Glomerular visceral epithelial cell (primary cell): ENCODE data around the gene SAMMSON.

Experiments
- DNase-seq: peaks from one replicate; pipeline ENCODE4 v3.0.0-alpha.2; 2016; ENCODE audit errors: extremely low spot score

Gene SAMMSON

GRCh38 chr3:70090322-70090913 is 90.9 kb downstream of the SAMMSON start:
- no peak for DNase-seq

- DNase-seq = no peak
These were observed 94.7 kb downstream of the SAMMSON start for GRCh38 chr3:70094197-70094596.

- DNase-seq = no peak
These were observed 95.7 kb downstream of the SAMMSON start for GRCh38 chr3:70095260-70095659.

DNA sequence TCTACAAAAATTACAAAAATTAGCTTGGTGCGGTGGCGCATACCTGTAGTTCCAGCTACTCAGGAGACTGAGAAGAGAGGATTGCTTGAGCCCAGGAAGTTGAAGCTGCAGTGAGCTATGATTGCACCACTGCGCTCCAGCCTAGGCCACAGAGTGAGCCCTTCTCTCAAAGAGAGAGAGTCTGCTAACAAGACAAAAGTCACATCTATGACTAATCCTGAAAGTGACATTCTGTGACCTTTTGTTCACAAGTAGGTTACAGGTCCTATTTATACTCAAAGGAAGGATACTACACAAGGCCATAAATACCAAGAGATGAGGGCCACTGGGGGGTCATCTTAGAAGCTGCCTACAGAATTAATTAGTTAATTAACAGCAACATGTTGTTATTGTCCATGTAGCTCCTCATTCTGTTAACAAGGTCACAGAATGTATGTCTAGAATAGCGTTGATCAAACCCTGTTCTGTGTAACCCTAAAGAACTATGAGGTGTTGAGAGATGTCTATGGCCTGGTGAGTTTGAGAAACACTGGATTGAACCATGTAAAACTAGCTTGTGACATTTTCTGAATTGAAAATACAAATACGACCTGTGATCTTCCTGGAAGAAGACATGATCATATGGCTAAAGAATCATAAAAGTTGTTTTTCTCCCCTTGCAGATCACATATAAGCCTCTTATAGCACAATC is 97.0 kb downstream of the SAMMSON start:
- DNase-seq = no peak

GRCh38 chr3:70097084-70097483 is 97.6 kb downstream of the SAMMSON start:
- no peak for DNase-seq

- peak; percentile 2 for DNase-seq
These were observed 108.5 kb downstream of the SAMMSON start for GRCh38 chr3:70108072-70108471.

- no peak for DNase-seq
These were observed 109.0 kb downstream of the SAMMSON start for GRCh38 chr3:70108546-70108945.

DNA sequence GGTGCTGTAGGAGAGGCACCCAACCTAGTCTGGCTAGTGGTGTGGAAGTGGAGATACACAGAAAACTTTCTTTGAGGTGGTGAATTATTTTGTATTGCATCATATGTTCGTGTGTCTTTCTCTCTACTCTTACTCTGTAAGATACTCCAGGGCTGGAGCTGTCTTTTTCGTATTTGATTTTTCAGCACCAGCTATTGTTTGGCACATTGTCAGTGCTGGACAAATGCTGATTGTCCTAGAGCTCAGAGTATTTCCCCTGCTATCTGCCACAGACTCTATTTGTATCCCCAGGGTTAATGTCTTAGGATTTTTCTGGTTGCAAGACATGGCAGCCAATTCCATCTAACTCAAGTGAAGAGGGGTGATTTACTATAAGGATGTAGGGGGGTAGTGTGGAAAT is 110.5 kb downstream of the SAMMSON start:
- DNase-seq = no peak

DNA sequence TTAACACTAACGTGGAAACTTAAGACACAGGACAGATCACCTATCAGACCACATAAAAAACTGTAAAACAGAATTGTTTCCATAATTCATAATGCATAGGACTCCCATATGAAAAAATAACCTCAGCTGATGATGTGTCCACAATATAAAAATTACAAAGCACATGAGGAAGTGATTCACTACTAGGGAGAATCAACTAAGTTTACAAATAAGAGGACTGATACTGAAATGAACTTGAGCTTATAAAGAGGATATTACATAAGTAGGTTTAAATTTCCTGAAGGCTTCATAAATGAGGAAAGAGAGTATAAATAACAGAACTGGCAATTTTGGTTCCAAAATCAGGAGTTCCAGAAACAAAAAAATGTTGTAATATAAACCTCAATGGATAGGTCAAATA is 111.9 kb downstream of the SAMMSON start:
- DNase-seq = no peak

DNA sequence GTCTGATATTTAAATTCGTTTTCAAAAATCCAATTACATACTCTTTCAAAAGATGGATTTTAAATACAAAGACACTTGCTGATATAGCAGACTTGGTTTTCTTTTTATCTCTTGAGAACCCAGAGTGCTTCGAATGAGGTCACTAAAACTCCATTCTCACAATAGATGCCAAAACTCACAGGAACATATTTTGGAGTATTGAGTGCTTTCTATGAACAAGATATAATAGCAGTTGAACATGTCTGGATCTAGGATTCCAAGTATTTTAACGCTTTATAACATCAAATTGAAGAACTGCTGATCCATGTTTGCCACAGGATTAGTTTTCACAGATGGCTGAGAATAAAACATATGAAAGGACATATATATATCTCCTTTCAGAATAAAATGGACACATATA is 113.2 kb downstream of the SAMMSON start:
- DNase-seq = no peak

- no peak for DNase-seq
These were observed 114.9 kb downstream of the SAMMSON start for GRCh38 chr3:70114431-70114830.

DNA sequence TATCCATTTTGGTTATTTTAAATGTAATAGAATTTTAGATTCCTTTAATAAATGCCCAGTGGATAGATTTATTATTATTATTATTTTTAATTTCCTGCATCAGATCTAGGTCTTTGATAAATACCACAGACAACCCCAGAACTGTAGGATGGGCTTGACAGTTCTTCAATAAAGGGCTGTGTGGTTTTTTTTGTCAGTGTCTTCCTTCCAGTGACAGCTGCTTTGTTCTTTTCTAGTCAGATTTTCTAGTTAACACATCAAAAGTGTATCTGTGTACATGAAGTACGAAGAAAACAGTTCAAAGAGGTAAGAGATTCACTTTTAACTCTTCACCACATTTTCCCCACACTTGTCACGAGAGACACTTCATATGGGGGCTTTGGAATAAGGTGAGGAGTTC is 120.3 kb downstream of the SAMMSON start:
- DNase-seq = no peak
